Measurements from ENCODE around the gene LRCOL1.

Gene LRCOL1

GRCh38 chr12:132576701-132577100, 33.7 kb downstream of the LRCOL1 start:
- no peak for DNase-seq (ENCODE audit: low read depth)
- H3K4me3 ChIP-seq (ENCODE audit: low read depth, low read length): no peak overlapping the region
- no peak for TF ChIP-seq CTCF (IDR thresholded peaks at IDR 0.05; ENCODE audit: control insufficient read depth, extremely low read depth, insufficient read depth)

- DNase-seq (ENCODE audit: low read depth): no peak
- no peak overlapping the region for H3K4me3 ChIP-seq (ENCODE audit: low read depth, low read length)
- no peak for TF ChIP-seq CTCF (IDR thresholded peaks at IDR 0.05; ENCODE audit: control insufficient read depth, extremely low read depth, insufficient read depth)
Measured at GRCh38 chr12:132575661-132576060, 34.7 kb downstream of the LRCOL1 start.

GRCh38 chr12:132574271-132574996, 35.9 kb downstream of the LRCOL1 start:
- TF ChIP-seq CTCF (IDR thresholded peaks at IDR 0.05; ENCODE audit: control insufficient read depth, extremely low read depth, insufficient read depth): no peak
- no peak overlapping the region for H3K4me3 ChIP-seq (ENCODE audit: low read depth, low read length)
- DNase-seq (ENCODE audit: low read depth): no peak

- DNase-seq (ENCODE audit: low read depth): no peak
- H3K4me3 ChIP-seq (ENCODE audit: low read depth, low read length): no peak overlapping the region
- TF ChIP-seq CTCF (IDR thresholded peaks at IDR 0.05; ENCODE audit: control insufficient read depth, extremely low read depth, insufficient read depth): no peak
Measured at GRCh38 chr12:132572801-132573760, 37.3 kb downstream of the LRCOL1 start.

- no peak for TF ChIP-seq CTCF (IDR thresholded peaks at IDR 0.05; ENCODE audit: control insufficient read depth, extremely low read depth, insufficient read depth)
- H3K4me3 ChIP-seq (ENCODE audit: low read depth, low read length): no peak overlapping the region
- no peak for DNase-seq (ENCODE audit: low read depth)
Measured at GRCh38 chr12:132572106-132572505, 38.3 kb downstream of the LRCOL1 start.

- DNase-seq (ENCODE audit: low read depth): no peak
- TF ChIP-seq CTCF (IDR thresholded peaks at IDR 0.05; ENCODE audit: control insufficient read depth, extremely low read depth, insufficient read depth): no peak
- no peak overlapping the region for H3K4me3 ChIP-seq (ENCODE audit: low read depth, low read length)
Measured at GRCh38 chr12:132571598-132571997, 38.8 kb downstream of the LRCOL1 start.
